ENCODE results near the gene BICC1. TPM values are rescaled to one million over a fixed set of nuclear protein-coding genes. Genes with fewer than 3 reads are reported as not detected.

Gene BICC1
- total RNA-seq, 2 experiments from 2014 or later = 0.14 TPM; not detected in 1

- H3K4me3 Mint-ChIP-seq = no peak overlapping the region
- no peak for DNase-seq
- CTCF ChIA-PET = no interaction called here
- H3K27me3 Mint-ChIP-seq = no peaks in the 10 kb centered on the region
- no peak overlapping the region for H3K27ac Mint-ChIP-seq
- no peaks in the 10 kb centered on the region for H3K36me3 Mint-ChIP-seq
- no peak for ATAC-seq
- no peaks in the 10 kb centered on the region for H3K4me1 Mint-ChIP-seq
- H3K9me3 Mint-ChIP-seq (ENCODE audit: low read depth) = no peaks in the 10 kb centered on the region
These were observed 266.9 kb downstream of the BICC1 start for GRCh38 chr10:58779594-58779993.

DNA sequence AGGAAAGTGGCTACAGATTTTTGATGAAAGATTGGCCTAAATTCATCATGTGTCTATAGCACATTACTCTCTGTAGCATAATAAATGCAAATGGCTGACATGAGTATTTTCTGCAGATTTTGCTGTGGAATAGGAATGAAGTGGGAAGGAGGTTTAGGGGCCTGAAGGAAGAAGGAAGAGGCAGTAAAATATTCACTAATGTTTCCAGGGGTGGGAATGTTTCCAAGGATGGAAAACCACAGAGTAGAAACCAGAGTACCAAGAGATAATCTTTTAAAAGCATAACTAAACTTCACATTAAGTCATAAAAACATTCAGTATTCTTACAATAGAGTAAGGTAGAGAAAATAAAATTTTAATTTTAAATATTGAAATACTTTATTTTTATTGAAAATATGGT is 267.8 kb downstream of the BICC1 start:
- H3K36me3 Mint-ChIP-seq = no peaks in the 10 kb centered on the region

DNA sequence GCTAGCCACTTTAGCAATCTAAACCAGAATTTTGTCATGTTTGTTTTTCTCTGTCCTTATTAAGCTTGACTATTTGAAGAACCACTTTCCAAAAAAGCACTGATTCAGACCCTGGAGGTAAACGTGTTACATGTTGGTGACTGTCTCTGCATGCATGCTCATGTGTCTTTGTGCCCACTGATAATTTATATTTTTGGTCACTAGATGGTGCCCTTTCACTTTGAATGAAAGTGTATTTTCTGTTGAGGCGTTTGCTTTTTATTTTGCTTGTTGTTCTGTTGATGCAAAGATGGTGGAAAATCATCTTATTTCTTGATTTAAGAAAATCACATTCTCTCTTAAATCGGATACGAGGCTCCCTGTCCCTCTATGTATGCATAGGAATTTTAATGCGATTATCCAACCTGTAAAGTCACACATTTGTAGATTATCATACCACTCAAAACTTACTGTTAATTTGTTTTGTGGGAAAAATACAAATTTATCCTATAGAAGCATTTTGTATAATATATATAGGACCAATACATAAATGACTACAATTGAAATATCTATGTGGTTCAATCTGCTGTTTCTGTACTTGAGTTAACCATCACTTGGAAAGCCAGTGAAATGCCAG is 269.3 kb downstream of the BICC1 start:
- H3K36me3 Mint-ChIP-seq = no peaks in the 10 kb centered on the region
- ATAC-seq = no peak
- H3K4me1 Mint-ChIP-seq = no peaks in the 10 kb centered on the region
- DNase-seq = no peak
- H3K27me3 Mint-ChIP-seq = no peaks in the 10 kb centered on the region
- no peaks in the 10 kb centered on the region for H3K9me3 Mint-ChIP-seq (ENCODE audit: low read depth)
- H3K27ac Mint-ChIP-seq = no peak overlapping the region
- CTCF ChIA-PET = no interaction called here
- no peak overlapping the region for H3K4me3 Mint-ChIP-seq

More for the DNA sequence above, 267.8 kb downstream of the BICC1 start:
- no peaks in the 10 kb centered on the region for H3K4me1 Mint-ChIP-seq
- no peaks in the 10 kb centered on the region for H3K27me3 Mint-ChIP-seq
- H3K27ac Mint-ChIP-seq = no peak overlapping the region
- DNase-seq = no peak
- H3K9me3 Mint-ChIP-seq (ENCODE audit: low read depth) = no peaks in the 10 kb centered on the region
- CTCF ChIA-PET = no interaction called here
- no peak overlapping the region for H3K4me3 Mint-ChIP-seq
- ATAC-seq = no peak

DNA sequence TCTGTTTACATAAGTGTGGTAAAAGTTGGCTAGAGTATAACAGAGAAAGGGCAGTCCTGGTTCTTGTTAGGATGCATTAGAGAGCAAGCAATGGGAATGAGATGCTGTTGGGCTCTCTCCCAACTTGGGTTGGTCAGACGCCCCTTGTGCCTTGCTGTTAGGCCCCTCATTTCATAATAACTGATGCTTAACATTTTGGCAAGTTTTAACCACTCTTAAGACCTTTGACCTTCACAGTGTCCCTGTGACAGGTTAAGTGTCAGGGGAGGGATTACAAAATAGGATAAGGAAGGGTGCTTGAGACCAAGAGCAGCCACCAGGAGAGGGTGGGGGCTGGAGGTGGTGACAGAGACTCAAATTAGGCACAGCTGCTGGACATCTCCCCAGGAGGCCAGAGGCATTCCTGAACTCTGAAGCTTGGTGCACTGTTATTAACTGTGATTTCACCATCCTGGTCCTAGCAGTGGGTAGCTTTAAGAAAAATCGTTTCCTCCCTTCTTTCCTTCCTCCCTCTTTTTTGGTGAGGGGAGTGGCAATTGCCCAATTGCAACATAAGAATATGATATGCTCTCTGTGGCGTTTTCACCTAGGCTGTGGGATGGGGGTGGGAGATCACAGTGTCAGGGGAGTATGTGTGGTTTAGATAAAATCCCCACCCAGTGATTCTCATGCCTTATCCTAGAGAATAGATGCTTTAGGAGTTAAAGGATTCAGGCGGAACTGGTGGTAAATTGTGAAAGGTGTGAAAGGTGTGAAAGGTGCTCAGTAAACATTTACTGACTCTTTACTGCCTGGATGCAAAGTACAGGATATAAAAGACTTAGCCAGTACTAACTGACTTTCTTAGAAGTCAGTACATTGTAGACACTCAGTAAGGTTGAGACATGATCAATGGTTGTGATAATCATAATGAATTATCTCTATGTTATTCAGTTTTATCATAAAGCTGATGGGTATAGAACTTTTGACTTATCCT is 270.5 kb downstream of the BICC1 start:
- H3K27ac Mint-ChIP-seq = no peak overlapping the region
- ATAC-seq (no peak), DNase-seq (no peak)
- CTCF ChIA-PET = no interaction called here
- no peaks in the 10 kb centered on the region for H3K36me3 Mint-ChIP-seq
- H3K4me1 Mint-ChIP-seq = no peaks in the 10 kb centered on the region
- no peak overlapping the region for H3K4me3 Mint-ChIP-seq
- no peaks in the 10 kb centered on the region for H3K9me3 Mint-ChIP-seq (ENCODE audit: low read depth)
- H3K27me3 Mint-ChIP-seq = no peaks in the 10 kb centered on the region

GRCh38 chr10:58784361-58784760 is 271.7 kb downstream of the BICC1 start:
- ATAC-seq = no peak
- Mint-ChIP-seq H3K36me3 (no peaks in the 10 kb centered on the region), H3K27me3 (no peaks in the 10 kb centered on the region), H3K4me1 (no peaks in the 10 kb centered on the region), H3K9me3 (ENCODE audit: low read depth) (no peaks in the 10 kb centered on the region), H3K27ac (no peak overlapping the region), H3K4me3 (no peak overlapping the region)
- CTCF ChIA-PET = no interaction called here
- DNase-seq = no peak

DNA sequence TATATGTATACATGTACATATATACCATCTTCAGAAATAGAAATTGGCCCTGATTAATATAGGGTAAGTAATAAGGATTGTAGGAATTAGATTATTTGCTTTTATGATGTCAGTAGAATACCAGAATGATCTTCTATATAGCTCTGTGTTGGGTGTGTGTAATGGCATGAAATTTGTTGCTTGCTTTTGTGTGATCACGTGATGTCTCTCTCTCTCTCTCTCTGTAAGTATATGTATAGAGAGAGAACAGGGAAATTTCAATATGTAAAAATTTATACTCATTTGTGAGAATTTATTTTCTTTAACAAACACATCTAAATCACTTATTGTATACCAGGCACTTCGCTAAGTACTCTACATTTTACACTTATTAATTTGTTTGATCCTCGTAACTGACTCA is 272.7 kb downstream of the BICC1 start:
- ATAC-seq (no peak), DNase-seq (no peak)
- Mint-ChIP-seq H3K4me3 (no peak overlapping the region), H3K27me3 (no peaks in the 10 kb centered on the region), H3K36me3 (no peaks in the 10 kb centered on the region), H3K9me3 (ENCODE audit: low read depth) (no peaks in the 10 kb centered on the region), H3K4me1 (no peaks in the 10 kb centered on the region), H3K27ac (no peak overlapping the region)
- CTCF ChIA-PET = no interaction called here

- no peaks in the 10 kb centered on the region for H3K4me1 Mint-ChIP-seq
- no peak overlapping the region for H3K27ac Mint-ChIP-seq
- H3K4me3 Mint-ChIP-seq = no peak overlapping the region
- H3K9me3 Mint-ChIP-seq (ENCODE audit: low read depth) = no peaks in the 10 kb centered on the region
- CTCF ChIA-PET = no interaction called here
- no peak for ATAC-seq
- no peak for DNase-seq
- no peaks in the 10 kb centered on the region for H3K27me3 Mint-ChIP-seq
- no peaks in the 10 kb centered on the region for H3K36me3 Mint-ChIP-seq
These were observed 278.5 kb downstream of the BICC1 start for GRCh38 chr10:58791137-58791536.

- Mint-ChIP-seq H3K4me3 (no peak overlapping the region), H3K27me3 (peaks cover 2% of the 10 kb centered on the region), H3K9me3 (ENCODE audit: low read depth) (no peaks in the 10 kb centered on the region), H3K4me1 (no peaks in the 10 kb centered on the region), H3K27ac (no peak overlapping the region), H3K36me3 (no peaks in the 10 kb centered on the region)
- ATAC-seq = no peak
- CTCF ChIA-PET = no interaction called here
- DNase-seq = no peak
These were observed 282.9 kb downstream of the BICC1 start for GRCh38 chr10:58795560-58795959.

DNA sequence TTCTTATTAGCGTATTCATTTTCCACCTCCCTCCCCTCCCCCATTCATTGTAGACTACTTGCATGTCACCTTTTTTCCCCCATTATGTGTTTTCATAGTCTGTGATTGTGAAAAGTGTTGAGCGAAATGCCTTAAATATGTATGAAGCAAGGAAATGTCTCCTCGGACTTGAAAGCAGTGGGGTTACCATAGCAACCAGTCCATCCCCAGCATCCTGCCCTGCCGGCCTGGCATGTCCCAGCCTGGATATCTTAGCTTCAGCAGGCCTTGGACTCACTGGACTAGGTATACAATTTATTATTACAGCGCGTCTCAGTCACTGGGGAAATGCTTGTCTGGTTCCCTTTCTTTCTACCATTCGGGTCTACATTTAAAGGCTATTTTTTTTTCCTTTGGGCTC is 283.6 kb downstream of the BICC1 start:
- Mint-ChIP-seq H3K9me3 (ENCODE audit: low read depth) (no peaks in the 10 kb centered on the region), H3K4me1 (no peaks in the 10 kb centered on the region), H3K27me3 (peaks cover 2% of the 10 kb centered on the region), H3K4me3 (no peak overlapping the region), H3K36me3 (no peaks in the 10 kb centered on the region), H3K27ac (no peak overlapping the region)
- no peak for ATAC-seq
- DNase-seq = no peak
- CTCF ChIA-PET = no interaction called here

DNA sequence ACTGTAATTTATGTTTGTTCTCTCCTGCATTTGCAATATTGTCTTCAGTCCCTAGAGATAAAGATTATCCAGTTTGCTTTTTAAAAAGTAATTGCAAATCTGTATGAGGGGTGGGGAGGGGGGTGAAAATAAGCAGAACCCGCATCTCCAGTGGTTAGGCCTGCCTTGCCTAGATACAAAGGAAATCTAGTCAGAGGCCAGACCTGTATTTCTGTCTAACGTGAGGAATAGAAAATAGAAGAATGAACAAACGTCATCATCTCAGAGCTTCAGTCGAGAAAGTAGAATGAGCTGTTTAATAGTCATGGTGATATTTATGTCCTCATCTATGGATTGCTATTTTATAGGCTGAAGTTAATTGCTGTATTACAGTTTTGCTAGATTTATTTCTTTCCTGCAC is 284.2 kb downstream of the BICC1 start:
- no peaks in the 10 kb centered on the region for H3K4me1 Mint-ChIP-seq
- no peaks in the 10 kb centered on the region for H3K9me3 Mint-ChIP-seq (ENCODE audit: low read depth)
- no peak overlapping the region for H3K4me3 Mint-ChIP-seq
- H3K27me3 Mint-ChIP-seq = peaks cover 2% of the 10 kb centered on the region
- H3K27ac Mint-ChIP-seq = no peak overlapping the region
- ATAC-seq (no peak), DNase-seq (no peak)
- H3K36me3 Mint-ChIP-seq = no peaks in the 10 kb centered on the region
- CTCF ChIA-PET = no interaction called here

DNA sequence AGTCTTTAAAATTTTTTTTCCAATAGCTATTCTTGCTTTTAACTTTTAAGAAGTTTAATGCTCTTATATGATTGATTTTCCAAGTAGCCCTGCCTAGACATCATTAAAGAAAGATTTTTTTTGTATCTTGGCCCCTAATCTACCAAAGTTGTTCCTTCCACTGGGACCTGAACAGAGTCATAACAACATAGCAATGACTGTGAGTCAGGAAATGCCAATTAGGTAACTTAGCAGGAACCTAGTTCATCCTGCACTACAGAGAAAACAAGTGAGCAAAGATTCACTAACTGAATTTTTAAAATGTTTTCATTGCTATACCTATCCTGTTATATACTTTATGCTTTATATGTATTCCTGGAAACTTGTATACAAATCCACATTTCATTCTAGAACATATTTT is 284.7 kb downstream of the BICC1 start:
- no peaks in the 10 kb centered on the region for H3K36me3 Mint-ChIP-seq
- ATAC-seq (no peak), DNase-seq (no peak)
- no peaks in the 10 kb centered on the region for H3K4me1 Mint-ChIP-seq
- no peak overlapping the region for H3K4me3 Mint-ChIP-seq
- peaks cover 2% of the 10 kb centered on the region for H3K27me3 Mint-ChIP-seq
- H3K9me3 Mint-ChIP-seq (ENCODE audit: low read depth) = no peaks in the 10 kb centered on the region
- CTCF ChIA-PET = no interaction called here
- H3K27ac Mint-ChIP-seq = no peak overlapping the region

DNA sequence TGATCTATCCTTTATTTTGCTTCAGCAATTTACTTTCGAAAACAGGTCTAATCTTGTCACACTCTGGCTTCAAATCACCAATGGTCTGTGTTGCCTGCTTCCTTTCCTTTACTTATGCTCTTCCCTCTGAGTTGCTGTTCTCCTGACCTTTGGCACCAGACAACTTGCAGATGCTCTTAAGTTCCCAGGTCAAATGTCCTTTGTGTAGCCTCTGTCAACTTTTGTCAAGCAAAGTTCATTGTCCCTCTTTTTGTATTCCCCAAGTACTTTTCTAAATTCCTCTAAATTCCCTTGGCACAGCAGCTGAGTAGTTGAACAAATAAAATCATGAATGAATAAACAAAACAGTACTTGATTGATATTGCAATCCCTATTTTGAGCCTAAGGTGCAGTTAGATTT is 289.4 kb downstream of the BICC1 start:
- no peaks in the 10 kb centered on the region for H3K4me1 Mint-ChIP-seq
- CTCF ChIA-PET = no interaction called here
- H3K36me3 Mint-ChIP-seq = no peaks in the 10 kb centered on the region
- no peak for ATAC-seq
- DNase-seq = no peak
- no peak overlapping the region for H3K27ac Mint-ChIP-seq
- H3K27me3 Mint-ChIP-seq = peaks cover 2% of the 10 kb centered on the region
- H3K4me3 Mint-ChIP-seq = no peak overlapping the region
- no peaks in the 10 kb centered on the region for H3K9me3 Mint-ChIP-seq (ENCODE audit: low read depth)

DNA sequence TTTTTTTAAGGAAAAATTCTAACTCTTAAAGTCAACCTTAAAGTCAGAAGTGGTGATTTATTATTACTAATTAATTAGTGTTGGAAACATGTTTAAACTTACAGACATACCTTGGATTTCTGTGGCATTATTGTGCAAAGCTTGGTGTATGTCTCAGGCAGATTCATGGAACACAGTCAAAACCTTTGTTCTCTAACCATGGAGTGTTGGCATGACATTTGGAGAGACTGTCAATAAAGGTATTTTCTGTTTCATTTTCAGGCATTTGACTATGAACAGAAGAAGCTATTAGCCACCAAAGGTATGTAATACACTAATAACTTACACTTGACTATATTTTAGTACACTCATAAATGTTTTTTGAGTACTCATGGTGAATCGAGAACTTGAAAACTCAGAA is 293.7 kb downstream of the BICC1 start:
- Mint-ChIP-seq H3K36me3 (no peaks in the 10 kb centered on the region), H3K27me3 (no peaks in the 10 kb centered on the region), H3K27ac (no peak overlapping the region), H3K4me3 (no peak overlapping the region), H3K4me1 (no peaks in the 10 kb centered on the region), H3K9me3 (ENCODE audit: low read depth) (no peaks in the 10 kb centered on the region)
- no peak for ATAC-seq
- no peak for DNase-seq
- CTCF ChIA-PET = no interaction called here

- CTCF ChIA-PET = no interaction called here
- H3K4me1 Mint-ChIP-seq = no peaks in the 10 kb centered on the region
- ATAC-seq (no peak), DNase-seq (no peak)
- no peaks in the 10 kb centered on the region for H3K36me3 Mint-ChIP-seq
- no peaks in the 10 kb centered on the region for H3K27me3 Mint-ChIP-seq
- no peak overlapping the region for H3K27ac Mint-ChIP-seq
- no peak overlapping the region for H3K4me3 Mint-ChIP-seq
- H3K9me3 Mint-ChIP-seq (ENCODE audit: low read depth) = no peaks in the 10 kb centered on the region
These were observed 294.4 kb downstream of the BICC1 start for GRCh38 chr10:58806970-58807628.
